Measurements from ENCODE around the gene PRKG1. TPM values are rescaled to one million over a fixed set of nuclear protein-coding genes. Genes with fewer than 3 reads are reported as not detected.

The PRKG1 gene
- total RNA-seq, 1 experiment from 2014 or later, result 10.4 TPM

GRCh38 chr10:51773681-51774080 is 699.4 kb downstream of the PRKG1 start:
- Histone ChIP-seq H2AFZ (ENCODE audit: low read length) (no peak overlapping the region), H3K14ac (ENCODE audit: insufficient read depth, low read length) (no peak overlapping the region), H2BK5ac (ENCODE audit: insufficient read length, low read length) (no peak overlapping the region), H2BK120ac (ENCODE audit: low read depth, low read length, poor library complexity, severe bottlenecking) (no peak overlapping the region), H3K4me1 (ENCODE audit: insufficient read depth, low read length) (no peaks in the 10 kb centered on the region), H3K4ac (ENCODE audit: low read depth, low read length) (no peak overlapping the region), H3K9ac (ENCODE audit: extremely low read depth, insufficient read length, low read length) (no peak overlapping the region), H4K8ac (replicated peaks; ENCODE audit: insufficient read length, low read depth, low read length) (no peak overlapping the region), H3K23me2 (ENCODE audit: insufficient read length, low read depth, low read length, poor library complexity, severe bottlenecking) (no peaks in the 10 kb centered on the region), H3K18ac (ENCODE audit: insufficient read length, low read depth, low read length) (no peak overlapping the region), H2BK12ac (ENCODE audit: insufficient read length, low read depth, low read length) (no peak overlapping the region), H3K9me3 (ENCODE audit: control insufficient read depth, low read depth, low read length) (no peaks in the 10 kb centered on the region), H2AK5ac (ENCODE audit: insufficient read length, low read length) (no peak overlapping the region), H4K91ac (ENCODE audit: insufficient read length, low read depth, low read length) (no peak overlapping the region), H4K20me1 (ENCODE audit: control insufficient read depth, insufficient read depth, insufficient read length) (no peaks in the 10 kb centered on the region), H3K4me2 (ENCODE audit: insufficient read depth, insufficient read length, low read length) (no peak overlapping the region), H3K27me3 (ENCODE audit: insufficient read depth, low read length) (no peaks in the 10 kb centered on the region), H3K23ac (ENCODE audit: insufficient read length, low read depth, low read length) (no peak overlapping the region), H3K79me1 (ENCODE audit: insufficient read depth, low read depth, low read length, poor library complexity, severe bottlenecking) (no peaks in the 10 kb centered on the region), H3K56ac (ENCODE audit: insufficient read length, low read depth, low read length) (no peak overlapping the region), H4K5ac (ENCODE audit: insufficient read length, low read depth, low read length) (no peak overlapping the region), H3K79me2 (ENCODE audit: insufficient read depth, low read length) (no peaks in the 10 kb centered on the region), H2BK15ac (ENCODE audit: low read depth, low read length) (no peak overlapping the region), H3K27ac (ENCODE audit: insufficient read length, low read depth, low read length) (no peak overlapping the region), H2BK20ac (ENCODE audit: low read depth, low read length, poor library complexity, severe bottlenecking) (no peak overlapping the region), H3T11ph (ENCODE audit: low read length) (no peak overlapping the region)
- Mint-ChIP-seq H3K4me1 (0 out of 4 replicates have a peak, but pooled peaks cover 0 to 4% of the 10 kb centered on the region in 2 experiments), H3K27ac (no peak overlapping the region), H3K4me3 (no peak overlapping the region), H3K27me3 (ENCODE audit: low read depth) (no peaks in the 10 kb centered on the region), H3K36me3 (ENCODE audit: insufficient read depth in 1 of 3, low read depth in 3 of 3) (no peaks in the 10 kb centered on the region), H3K9me3 (no peaks in the 10 kb centered on the region)
- TF ChIP-seq, protein P1, sequence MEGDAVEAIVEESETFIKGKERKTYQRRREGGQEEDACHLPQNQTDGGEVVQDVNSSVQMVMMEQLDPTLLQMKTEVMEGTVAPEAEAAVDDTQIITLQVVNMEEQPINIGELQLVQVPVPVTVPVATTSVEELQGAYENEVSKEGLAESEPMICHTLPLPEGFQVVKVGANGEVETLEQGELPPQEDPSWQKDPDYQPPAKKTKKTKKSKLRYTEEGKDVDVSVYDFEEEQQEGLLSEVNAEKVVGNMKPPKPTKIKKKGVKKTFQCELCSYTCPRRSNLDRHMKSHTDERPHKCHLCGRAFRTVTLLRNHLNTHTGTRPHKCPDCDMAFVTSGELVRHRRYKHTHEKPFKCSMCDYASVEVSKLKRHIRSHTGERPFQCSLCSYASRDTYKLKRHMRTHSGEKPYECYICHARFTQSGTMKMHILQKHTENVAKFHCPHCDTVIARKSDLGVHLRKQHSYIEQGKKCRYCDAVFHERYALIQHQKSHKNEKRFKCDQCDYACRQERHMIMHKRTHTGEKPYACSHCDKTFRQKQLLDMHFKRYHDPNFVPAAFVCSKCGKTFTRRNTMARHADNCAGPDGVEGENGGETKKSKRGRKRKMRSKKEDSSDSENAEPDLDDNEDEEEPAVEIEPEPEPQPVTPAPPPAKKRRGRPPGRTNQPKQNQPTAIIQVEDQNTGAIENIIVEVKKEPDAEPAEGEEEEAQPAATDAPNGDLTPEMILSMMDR (conservative IDR thresholded peaks at IDR 0.05), result no peak
- no peak for DNase-seq

Data from H9 (cell line).